WTC11 (cell line): Measurements from ENCODE around the gene FCSK.

Experiments
- ATF1 ChIP-seq: sonication (generic); formaldehyde crosslinking; IDR thresholded peaks from 2 replicates; pipeline ENCODE4 v1.8.1; 2023; ENCODE audit warnings: mild to moderate bottlenecking, moderate library complexity, missing genetic modification reagents
- ATF6 ChIP-seq: sonication (generic); formaldehyde crosslinking; IDR thresholded peaks from 2 replicates; pipeline ENCODE4 v1.8.1; 2023; ENCODE audit warnings: mild to moderate bottlenecking, missing genetic modification reagents
- CBFB ChIP-seq: sonication (generic); formaldehyde crosslinking; IDR thresholded peaks from 2 replicates; pipeline ENCODE4 v1.8.1; 2022; ENCODE audit warnings: mild to moderate bottlenecking, low read depth, missing genetic modification reagents
- CREB1 ChIP-seq: sonication (generic); formaldehyde crosslinking; IDR thresholded peaks from 2 replicates; pipeline ENCODE4 v1.8.0; 2023; ENCODE audit warnings: mild to moderate bottlenecking, missing genetic modification reagents
- FOXJ3 ChIP-seq: sonication (generic); formaldehyde crosslinking; IDR thresholded peaks from 2 replicates; pipeline ENCODE4 v1.9.0; 2021; ENCODE audit warnings: missing genetic modification reagents, mild to moderate bottlenecking, borderline replicate concordance
- FOXP1 ChIP-seq: sonication (generic); formaldehyde crosslinking; IDR thresholded peaks from 2 replicates; pipeline ENCODE4 v1.8.0; 2022; ENCODE audit warnings: missing genetic modification reagents, mild to moderate bottlenecking, moderate library complexity, borderline replicate concordance
- IRF1 ChIP-seq: sonication (generic); formaldehyde crosslinking; IDR thresholded peaks from 2 replicates; pipeline ENCODE4 v1.8.0; 2023; ENCODE audit warnings: missing genetic modification reagents
- IRF2 ChIP-seq: sonication (generic); formaldehyde crosslinking; IDR thresholded peaks from 2 replicates; pipeline ENCODE4 v1.8.0; 2022; ENCODE audit warnings: low read depth, missing genetic modification reagents, borderline replicate concordance
- STAT6 ChIP-seq: sonication (generic); formaldehyde crosslinking; conservative IDR thresholded peaks from 2 replicates; pipeline ENCODE4 v1.8.1; 2023; ENCODE audit warnings: mild to moderate bottlenecking, low read depth, missing genetic modification reagents, moderate library complexity
- ZNF121 ChIP-seq: sonication (generic); formaldehyde crosslinking; IDR thresholded peaks from 2 replicates; pipeline ENCODE4 v1.8.0; 2023; ENCODE audit warnings: missing genetic modification reagents
- TF ChIP-seq, protein P1 (sequence below): sonication (generic); formaldehyde crosslinking; IDR thresholded peaks from 2 replicates; pipeline ENCODE4 v1.8.1; 2022; ENCODE audit warnings: low read depth, missing genetic modification reagents, borderline replicate concordance
- TF ChIP-seq, protein P2 (sequence below): fragments of 200-600 bp; IDR thresholded peaks from 2 replicates; pipeline ENCODE4 v1.8.0; 2022; ENCODE audit warnings: antibody characterized with exemption
- TF ChIP-seq, protein P3 (sequence below): sonication (generic); formaldehyde crosslinking; IDR thresholded peaks from 2 replicates; pipeline ENCODE4 v1.8.0; 2022; ENCODE audit warnings: mild to moderate bottlenecking, missing genetic modification reagents
- TF ChIP-seq, protein P4 (sequence below): sonication (generic); formaldehyde crosslinking; IDR thresholded peaks from 2 replicates; pipeline ENCODE4 v1.8.1; 2023; ENCODE audit warnings: mild to moderate bottlenecking, missing genetic modification reagents, moderate library complexity

- TF ChIP-seq, protein P1, sequence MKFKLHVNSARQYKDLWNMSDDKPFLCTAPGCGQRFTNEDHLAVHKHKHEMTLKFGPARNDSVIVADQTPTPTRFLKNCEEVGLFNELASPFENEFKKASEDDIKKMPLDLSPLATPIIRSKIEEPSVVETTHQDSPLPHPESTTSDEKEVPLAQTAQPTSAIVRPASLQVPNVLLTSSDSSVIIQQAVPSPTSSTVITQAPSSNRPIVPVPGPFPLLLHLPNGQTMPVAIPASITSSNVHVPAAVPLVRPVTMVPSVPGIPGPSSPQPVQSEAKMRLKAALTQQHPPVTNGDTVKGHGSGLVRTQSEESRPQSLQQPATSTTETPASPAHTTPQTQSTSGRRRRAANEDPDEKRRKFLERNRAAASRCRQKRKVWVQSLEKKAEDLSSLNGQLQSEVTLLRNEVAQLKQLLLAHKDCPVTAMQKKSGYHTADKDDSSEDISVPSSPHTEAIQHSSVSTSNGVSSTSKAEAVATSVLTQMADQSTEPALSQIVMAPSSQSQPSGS (CRISPR knock-in tag): no peak
- TF ChIP-seq FOXP1 (CRISPR knock-in tag) (no peak), FOXJ3 (CRISPR knock-in tag) (no peak), IRF1 (CRISPR knock-in tag) (no peak), ATF6 (CRISPR knock-in tag) (no peak), ATF1 (CRISPR knock-in tag) (no peak), STAT6 (CRISPR knock-in tag) (no peak), ZNF121 (CRISPR knock-in tag) (no peak), CBFB (CRISPR knock-in tag) (no peak), CREB1 (CRISPR knock-in tag) (no peak), IRF2 (CRISPR knock-in tag) (no peak)
- TF ChIP-seq, protein P2, sequence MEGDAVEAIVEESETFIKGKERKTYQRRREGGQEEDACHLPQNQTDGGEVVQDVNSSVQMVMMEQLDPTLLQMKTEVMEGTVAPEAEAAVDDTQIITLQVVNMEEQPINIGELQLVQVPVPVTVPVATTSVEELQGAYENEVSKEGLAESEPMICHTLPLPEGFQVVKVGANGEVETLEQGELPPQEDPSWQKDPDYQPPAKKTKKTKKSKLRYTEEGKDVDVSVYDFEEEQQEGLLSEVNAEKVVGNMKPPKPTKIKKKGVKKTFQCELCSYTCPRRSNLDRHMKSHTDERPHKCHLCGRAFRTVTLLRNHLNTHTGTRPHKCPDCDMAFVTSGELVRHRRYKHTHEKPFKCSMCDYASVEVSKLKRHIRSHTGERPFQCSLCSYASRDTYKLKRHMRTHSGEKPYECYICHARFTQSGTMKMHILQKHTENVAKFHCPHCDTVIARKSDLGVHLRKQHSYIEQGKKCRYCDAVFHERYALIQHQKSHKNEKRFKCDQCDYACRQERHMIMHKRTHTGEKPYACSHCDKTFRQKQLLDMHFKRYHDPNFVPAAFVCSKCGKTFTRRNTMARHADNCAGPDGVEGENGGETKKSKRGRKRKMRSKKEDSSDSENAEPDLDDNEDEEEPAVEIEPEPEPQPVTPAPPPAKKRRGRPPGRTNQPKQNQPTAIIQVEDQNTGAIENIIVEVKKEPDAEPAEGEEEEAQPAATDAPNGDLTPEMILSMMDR: no peak
- TF ChIP-seq, protein P3, sequence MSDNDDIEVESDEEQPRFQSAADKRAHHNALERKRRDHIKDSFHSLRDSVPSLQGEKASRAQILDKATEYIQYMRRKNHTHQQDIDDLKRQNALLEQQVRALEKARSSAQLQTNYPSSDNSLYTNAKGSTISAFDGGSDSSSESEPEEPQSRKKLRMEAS: no peak
- TF ChIP-seq, protein P4, sequence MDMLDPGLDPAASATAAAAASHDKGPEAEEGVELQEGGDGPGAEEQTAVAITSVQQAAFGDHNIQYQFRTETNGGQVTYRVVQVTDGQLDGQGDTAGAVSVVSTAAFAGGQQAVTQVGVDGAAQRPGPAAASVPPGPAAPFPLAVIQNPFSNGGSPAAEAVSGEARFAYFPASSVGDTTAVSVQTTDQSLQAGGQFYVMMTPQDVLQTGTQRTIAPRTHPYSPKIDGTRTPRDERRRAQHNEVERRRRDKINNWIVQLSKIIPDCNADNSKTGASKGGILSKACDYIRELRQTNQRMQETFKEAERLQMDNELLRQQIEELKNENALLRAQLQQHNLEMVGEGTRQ (CRISPR knock-in tag): no peak
These were observed 27.6 kb downstream of the FCSK start for GRCh38 chr16:70481929-70482536.
